Activated T-cell treated with anti-CD3 and anti-CD28 coated beads for 1 hour (primary cell): ENCODE measurements around the gene ANGPTL5.
"Not testable (repeated sequence)": the region's sequence is repeated elsewhere in the genome, so short reads cannot be mapped to it uniquely, and the experiment has no call there.

Experiments
- DNase-seq: peaks from one replicate; pipeline ENCODE4 v3.0.0-alpha.2; 2020; ENCODE audit warnings: low read depth

Gene ANGPTL5

GRCh38 chr11:101916422-101916821, at the start of gene ANGPTL5:
Gene ANGPTL5, minus strand, starts transcription at chr11:101916522. Its CDS starts 8,613 bp downstream, at chr11:101907909.
- DNase-seq, result no peak

GRCh38 chr11:101964200-101964599, 47.9 kb upstream of the ANGPTL5 start:
- DNase-seq, result not testable (repeated sequence)

- DNase-seq, result no peak
Observed at GRCh38 chr11:101960231-101960630, 43.9 kb upstream of the ANGPTL5 start.

GRCh38 chr11:101955701-101956100, 39.4 kb upstream of the ANGPTL5 start:
- no peak for DNase-seq

- no peak for DNase-seq
Observed at GRCh38 chr11:101955278-101955677, 39.0 kb upstream of the ANGPTL5 start.

GRCh38 chr11:101949680-101950220, 33.4 kb upstream of the ANGPTL5 start:
- DNase-seq, result no peak

GRCh38 chr11:101945448-101945847, 29.1 kb upstream of the ANGPTL5 start:
- no peak for DNase-seq

- no peak for DNase-seq
Observed at GRCh38 chr11:101944923-101945322, 28.6 kb upstream of the ANGPTL5 start.

- no peak for DNase-seq
Observed at GRCh38 chr11:101940901-101941520, 24.7 kb upstream of the ANGPTL5 start.

GRCh38 chr11:101931692-101932091, 15.4 kb upstream of the ANGPTL5 start:
- DNase-seq, result no peak

- no peak for DNase-seq
Observed at GRCh38 chr11:101929294-101929915, 13.1 kb upstream of the ANGPTL5 start.

GRCh38 chr11:101923554-101923953, 7.2 kb upstream of the ANGPTL5 start:
- no peak for DNase-seq

GRCh38 chr11:101920992-101921391, 4.7 kb upstream of the ANGPTL5 start:
- no peak for DNase-seq

GRCh38 chr11:101917226-101917625, 904 bp upstream of the ANGPTL5 start:
- no peak for DNase-seq

GRCh38 chr11:101915791-101916291, 481 bp downstream of the ANGPTL5 start:
- no peak for DNase-seq

- peak; percentile 88 for DNase-seq
Observed at GRCh38 chr11:101914738-101915426, 1.4 kb downstream of the ANGPTL5 start, which contains the start of gene CEP126. Gene CEP126, plus strand, starts transcription at chr11:101915010. Its CDS starts 275 bp downstream, at chr11:101915285.

GRCh38 chr11:101914341-101914737, 2.0 kb downstream of the ANGPTL5 start:
- no peak for DNase-seq

GRCh38 chr11:101913656-101914055, 2.7 kb downstream of the ANGPTL5 start:
- no peak for DNase-seq

- DNase-seq, result no peak
Observed at GRCh38 chr11:101912823-101913284, 3.5 kb downstream of the ANGPTL5 start.

- DNase-seq, result no peak
Observed at GRCh38 chr11:101909087-101909486, 7.2 kb downstream of the ANGPTL5 start.

- DNase-seq, result no peak
Observed at GRCh38 chr11:101907815-101908214, 8.5 kb downstream of the ANGPTL5 start.

GRCh38 chr11:101894505-101894904, 21.8 kb downstream of the ANGPTL5 start:
- no peak for DNase-seq

GRCh38 chr11:101889767-101890166, 26.6 kb downstream of the ANGPTL5 start:
- no peak for DNase-seq
